HG02798 (cell line): Measurements from ENCODE around the gene KLHL40.

Experiments
- ATAC-seq: cut with Tn5 transposase; IDR thresholded peaks from one replicate; pipeline ENCODE4 v1.9.1; 2021; ENCODE audit warnings: mild to moderate bottlenecking; ENCODE audit not compliant: unreplicated experiment, poor library complexity

Gene KLHL40

GRCh38 chr3:42688016-42688415 is 2.7 kb downstream of the KLHL40 start:
- ATAC-seq: no peak

- no peak for ATAC-seq
Observed at GRCh38 chr3:42688487-42689420, 3.4 kb downstream of the KLHL40 start.

GRCh38 chr3:42689421-42690014 is 4.2 kb downstream of the KLHL40 start:
- ATAC-seq: no peak

- no peak for ATAC-seq
Observed at GRCh38 chr3:42690191-42690590, 4.9 kb downstream of the KLHL40 start.

- ATAC-seq: no peak
Observed at GRCh38 chr3:42690766-42691680, 5.7 kb downstream of the KLHL40 start.

- ATAC-seq: no peak
Observed at GRCh38 chr3:42691816-42692666, 6.7 kb downstream of the KLHL40 start.

- no peak for ATAC-seq
Observed at GRCh38 chr3:42692667-42693529, 7.6 kb downstream of the KLHL40 start.

GRCh38 chr3:42693530-42693930 is 8.2 kb downstream of the KLHL40 start:
- no peak for ATAC-seq

- ATAC-seq: no peak
Observed at GRCh38 chr3:42694366-42694765, 9.0 kb downstream of the KLHL40 start.

- ATAC-seq: no peak
Observed at GRCh38 chr3:42696356-42697288, 11.3 kb downstream of the KLHL40 start.

GRCh38 chr3:42697289-42698051 is 12.1 kb downstream of the KLHL40 start:
- ATAC-seq: no peak

- no peak for ATAC-seq
Observed at GRCh38 chr3:42698216-42698910, 13.0 kb downstream of the KLHL40 start.

- ATAC-seq: no peak
Observed at GRCh38 chr3:42698911-42699230, 13.5 kb downstream of the KLHL40 start.

GRCh38 chr3:42699511-42699971 is 14.2 kb downstream of the KLHL40 start:
- ATAC-seq: no peak

GRCh38 chr3:42700366-42701288 is 15.3 kb downstream of the KLHL40 start:
- ATAC-seq: no peak
